Mesodermal cell (in vitro differentiated cells): ENCODE data around the gene AMT.
"Not testable (repeated sequence)": the region's sequence is repeated elsewhere in the genome, so short reads cannot be mapped to it uniquely, and the experiment has no call there.

Experiments
- H3K27ac ChIP-seq: 2 replicates; pipeline ENCODE4 v1.7.0; 2013; ENCODE audit warnings: mild to moderate bottlenecking, low read depth, low read length, moderate library complexity; ENCODE audit not compliant: severe bottlenecking
- H3K36me3 ChIP-seq: 2 replicates; pipeline ENCODE4 v1.7.1; 2013; ENCODE audit warnings: mild to moderate bottlenecking, low read length, moderate library complexity; ENCODE audit not compliant: control insufficient read depth, insufficient read depth
- H3K4me1 ChIP-seq: one replicate; pipeline ENCODE4 v1.7.1; 2013; ENCODE audit warnings: mild to moderate bottlenecking, low read length; ENCODE audit not compliant: insufficient read depth, control insufficient read depth, poor library complexity, severe bottlenecking
- H3K4me3 ChIP-seq: 2 replicates; pipeline ENCODE4 v1.7.0; 2013; ENCODE audit warnings: low read length, control low read depth, mild to moderate bottlenecking; ENCODE audit not compliant: insufficient read depth, poor library complexity, severe bottlenecking; ENCODE audit errors: extremely low read depth
- H3K9me3 ChIP-seq: 2 replicates; pipeline ENCODE4 v1.7.1; 2013; ENCODE audit warnings: mild to moderate bottlenecking, low read length, moderate library complexity; ENCODE audit not compliant: control insufficient read depth
- WGBS, 2 experiments: methylation state at CpG; one replicate each; pipeline ENCODE4 v1.1.5; 2013; ENCODE audit warnings: missing lambda C conversion rate in 2 of 2; ENCODE audit not compliant: insufficient coverage in 2 of 2; 5-methylcytosine and 5-hydroxymethylcytosine counted together

The AMT gene

GRCh38 chr3:49410066-49410845 is 12.0 kb downstream of the AMT start:
- Histone ChIP-seq H3K27ac (no peak overlapping the region), H3K4me1 (peaks cover 7% of the 10 kb centered on the region), H3K9me3 (no peaks in the 10 kb centered on the region), H3K36me3 (peaks cover 20% of the 10 kb centered on the region), H3K4me3 (peak overlapping the region; percentile 66)
- WGBS, 2 experiments, result 0% methylated on average over 1 of the region's 4 CpGs; no CpG with 5 or more reads in 1 of the 2 experiments

GRCh38 chr3:49406571-49407565 is 15.4 kb downstream of the AMT start:
- WGBS, 2 experiments, result 93 to 94% methylated on average over 9 of the region's 17 CpGs
- H3K36me3 ChIP-seq, result peaks cover 31% of the 10 kb centered on the region
- no peak overlapping the region for H3K4me3 ChIP-seq
- no peaks in the 10 kb centered on the region for H3K9me3 ChIP-seq
- peaks cover 3% of the 10 kb centered on the region for H3K4me1 ChIP-seq
- no peak overlapping the region for H3K27ac ChIP-seq

- WGBS, 2 experiments, result 82 to 100% methylated on average over 2 to 6 of the region's 9 CpGs
Observed at GRCh38 chr3:49405570-49405969, 16.7 kb downstream of the AMT start.

GRCh38 chr3:49403891-49404290 is 18.4 kb downstream of the AMT start:
- 90 to 100% methylated on average over 2 to 4 of the region's 5 CpGs for WGBS, 2 experiments

More at GRCh38 chr3:49405570-49405969, 16.7 kb downstream of the AMT start:
- H3K36me3 ChIP-seq, result peaks cover 41% of the 10 kb centered on the region
- H3K4me1 ChIP-seq, H3K4me3 ChIP-seq, H3K9me3 ChIP-seq, H3K27ac ChIP-seq: not testable (repeated sequence)

GRCh38 chr3:49401766-49402165 is 20.5 kb downstream of the AMT start:
- Histone ChIP-seq H3K27ac (no peak overlapping the region), H3K4me1 (no peaks in the 10 kb centered on the region), H3K4me3 (no peak overlapping the region), H3K9me3 (no peaks in the 10 kb centered on the region), H3K36me3 (peaks cover 51% of the 10 kb centered on the region)
- 86 to 100% methylated on average over 1 of the region's 2 CpGs for WGBS, 2 experiments

More at GRCh38 chr3:49403891-49404290, 18.4 kb downstream of the AMT start:
- Histone ChIP-seq H3K36me3 (peaks cover 32% of the 10 kb centered on the region), H3K4me1 (peaks cover 3% of the 10 kb centered on the region), H3K4me3 (no peak overlapping the region), H3K27ac (peak overlapping the region; percentile 16), H3K9me3 (no peaks in the 10 kb centered on the region)

- WGBS, 2 experiments, result 100% methylated on average over 1 of the region's 3 CpGs
- Histone ChIP-seq H3K4me3 (no peak overlapping the region), H3K9me3 (no peaks in the 10 kb centered on the region), H3K27ac (no peak overlapping the region), H3K36me3 (peaks cover 70% of the 10 kb centered on the region), H3K4me1 (no peaks in the 10 kb centered on the region)
Observed at GRCh38 chr3:49399461-49399860, 22.8 kb downstream of the AMT start.

- no peaks in the 10 kb centered on the region for H3K9me3 ChIP-seq
- no peak overlapping the region for H3K27ac ChIP-seq
- H3K4me3 ChIP-seq, result no peak overlapping the region
- 91 to 95% methylated on average over 3 of the region's 4 CpGs for WGBS, 2 experiments
- no peaks in the 10 kb centered on the region for H3K4me1 ChIP-seq
- H3K36me3 ChIP-seq, result peaks cover 66% of the 10 kb centered on the region
Observed at GRCh38 chr3:49397470-49397869, 24.8 kb downstream of the AMT start.

GRCh38 chr3:49391310-49391709 is 31.0 kb downstream of the AMT start:
- WGBS, 2 experiments, result 84 to 96% methylated on average over 4 to 10 of the region's 10 CpGs
- H3K27ac ChIP-seq, H3K4me3 ChIP-seq, H3K4me1 ChIP-seq, H3K9me3 ChIP-seq: not testable (repeated sequence)
- H3K36me3 ChIP-seq, result peaks cover 62% of the 10 kb centered on the region

GRCh38 chr3:49389297-49389696 is 33.0 kb downstream of the AMT start:
- Histone ChIP-seq H3K36me3 (peaks cover 42% of the 10 kb centered on the region), H3K4me1 (no peaks in the 10 kb centered on the region), H3K4me3 (no peak overlapping the region), H3K27ac (no peak overlapping the region), H3K9me3 (no peaks in the 10 kb centered on the region)
- 97 to 100% methylated on average over 1 to 6 of the region's 6 CpGs for WGBS, 2 experiments

- H3K4me3 ChIP-seq, result no peak overlapping the region
- no peaks in the 10 kb centered on the region for H3K9me3 ChIP-seq
- H3K36me3 ChIP-seq, result peaks cover 40% of the 10 kb centered on the region
- WGBS, 2 experiments, result 91 to 100% methylated on average over 1 of the region's 1 CpG
- no peaks in the 10 kb centered on the region for H3K4me1 ChIP-seq
- no peak overlapping the region for H3K27ac ChIP-seq
Observed at GRCh38 chr3:49388289-49388820, 33.9 kb downstream of the AMT start.
